HG03442 (cell line): Measurements from ENCODE around the gene DNAJC25.
"Not testable (repeated sequence)": the region's sequence is repeated elsewhere in the genome, so short reads cannot be mapped to it uniquely, and the experiment has no call there.

Experiments
- ATAC-seq: cut with Tn5 transposase; IDR thresholded peaks from one replicate; pipeline ENCODE4 v1.9.1; 2021; ENCODE audit warnings: mild to moderate bottlenecking, moderate library complexity; ENCODE audit not compliant: unreplicated experiment

DNAJC25 gene

GRCh38 chr9:111663301-111663823 lies 32.2 kb downstream of the DNAJC25 start:
- no peak for ATAC-seq

DNA sequence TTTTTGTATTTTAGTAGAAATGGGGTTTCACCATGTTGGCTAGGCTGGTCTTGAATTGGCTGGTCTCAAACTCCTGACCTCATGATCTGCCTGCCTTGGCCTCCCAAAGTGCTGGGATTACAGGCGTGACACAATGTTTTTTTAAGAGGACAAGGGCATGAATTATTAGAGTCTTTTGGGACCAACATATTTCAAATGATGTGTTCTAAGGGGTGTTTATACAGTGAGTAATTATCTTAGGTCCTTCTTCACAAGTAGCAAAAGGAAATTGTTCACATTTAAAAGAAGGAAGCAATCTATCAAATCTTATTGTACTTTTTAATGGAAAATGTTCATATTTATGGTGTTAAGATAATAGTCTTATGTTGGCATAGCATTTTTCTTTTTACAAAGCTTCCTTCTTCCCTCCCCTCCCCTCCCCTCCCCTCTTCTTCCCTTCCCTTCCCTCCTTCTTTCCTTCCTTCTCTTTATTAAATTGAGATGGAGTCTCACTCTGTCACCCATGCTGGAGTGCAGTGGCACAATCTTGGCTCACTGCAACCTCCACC lies 37.0 kb downstream of the DNAJC25 start:
- ATAC-seq: no peak

- not testable (repeated sequence) for ATAC-seq
Observed at GRCh38 chr9:111668601-111669000, 37.5 kb downstream of the DNAJC25 start.

GRCh38 chr9:111674319-111674718 lies 43.2 kb downstream of the DNAJC25 start:
- ATAC-seq: no peak

GRCh38 chr9:111676116-111676515 lies 45.0 kb downstream of the DNAJC25 start:
- no peak for ATAC-seq

DNA sequence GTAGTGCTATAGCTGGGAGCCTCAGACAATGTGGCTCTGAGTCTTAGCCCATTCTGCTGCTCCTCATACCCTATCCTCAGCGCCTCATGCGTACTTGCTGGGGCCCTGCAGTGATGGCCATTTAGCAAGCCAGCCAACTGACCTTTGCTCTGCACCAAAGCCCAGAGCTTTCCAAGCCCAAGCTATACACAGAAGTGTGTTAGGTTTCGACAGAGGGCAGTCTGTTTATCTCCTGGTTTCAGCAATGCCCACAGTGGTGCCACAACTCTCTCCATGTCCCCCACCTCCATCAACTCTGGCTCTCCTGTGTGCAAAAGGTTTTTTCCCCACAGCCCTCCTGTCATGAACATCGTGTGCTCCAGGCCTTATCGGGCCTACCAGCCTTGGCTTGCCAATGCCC lies 47.2 kb downstream of the DNAJC25 start:
- no peak for ATAC-seq

DNA sequence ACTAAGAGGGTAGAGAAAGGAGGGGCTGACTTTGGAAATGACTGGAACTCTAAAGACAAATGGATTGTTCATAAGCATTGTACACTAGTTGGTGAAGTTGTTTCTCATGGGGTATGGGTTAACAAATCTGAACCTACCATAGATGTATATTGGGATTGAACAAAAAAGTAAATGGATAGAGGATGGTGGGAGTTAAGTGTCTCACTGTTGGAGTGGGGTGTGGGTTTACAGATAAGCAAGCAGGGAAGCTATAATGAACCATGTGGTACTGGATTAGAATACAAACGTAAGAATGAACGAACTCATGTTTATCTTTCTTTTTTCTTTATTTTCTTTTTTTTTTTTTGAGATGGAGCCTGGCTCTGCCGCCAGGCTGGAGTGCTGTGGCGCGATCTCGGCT lies 48.1 kb downstream of the DNAJC25 start:
- no peak for ATAC-seq

DNA sequence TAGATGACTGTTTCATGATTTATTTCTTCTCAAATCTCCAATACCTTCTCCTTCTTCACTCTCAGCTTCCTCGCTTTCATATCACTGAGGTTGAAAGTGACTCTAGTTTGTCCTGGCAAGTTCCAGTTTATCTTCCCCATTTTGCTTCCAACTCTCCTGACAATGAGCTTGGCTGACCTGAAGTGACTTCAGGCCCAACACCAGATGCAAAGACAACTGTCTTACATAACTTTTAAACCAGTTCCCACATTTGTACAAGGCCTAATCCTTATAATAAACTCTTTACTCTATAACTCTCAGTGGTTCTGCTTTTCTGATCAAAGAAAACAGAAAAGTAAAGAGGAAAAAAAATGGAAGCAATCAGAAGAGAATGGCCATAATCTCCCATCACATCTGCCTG lies 52.3 kb downstream of the DNAJC25 start:
- ATAC-seq: no peak

- no peak for ATAC-seq
Observed at GRCh38 chr9:111691672-111692329, 60.7 kb downstream of the DNAJC25 start.

DNA sequence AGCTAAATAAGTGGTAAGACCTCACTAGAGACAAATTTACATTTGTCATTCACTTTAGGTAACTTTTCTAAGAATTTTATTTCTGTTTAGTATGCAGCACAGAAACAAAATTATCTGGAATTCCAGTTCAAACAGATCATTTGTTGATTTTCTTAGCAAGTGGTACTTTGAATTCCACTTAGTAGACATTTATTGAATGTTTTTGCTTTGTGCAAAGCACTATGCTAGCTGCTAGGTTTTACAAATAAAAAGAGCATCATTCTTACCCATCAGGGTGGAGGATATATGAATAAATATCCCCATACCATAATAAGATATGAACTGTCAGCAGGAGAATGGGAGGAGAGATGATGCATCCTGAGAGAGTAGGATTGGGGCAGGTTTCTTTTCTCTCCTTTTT lies 65.7 kb downstream of the DNAJC25 start:
- no peak for ATAC-seq

GRCh38 chr9:111700776-111701175 lies 69.6 kb downstream of the DNAJC25 start:
- no peak for ATAC-seq
